Upper lobe of left lung (tissue), 4 donors: ENCODE results near the gene RBPJ.

Source experiments
- EP300 ChIP-seq, 4 donors: sonication (generic); formaldehyde crosslinking; IDR thresholded peaks; one replicate each; pipeline ENCODE4 v1.5.1; 2017; ENCODE audit warnings: antibody characterized with exemption in 4 of 4, control low read depth in 2 of 4
- POLR2A ChIP-seq, 4 donors: fragments of 450-650 bp; IDR thresholded peaks; one replicate each; pipeline ENCODE4 v1.5.1; 2016 to 2017; ENCODE audit warnings: antibody characterized with exemption in 4 of 4, mild to moderate bottlenecking in 2 of 4
- TF ChIP-seq, protein P1 (sequence below), 6 experiments: fragments of 450-650 bp in 4 of 6; fragments of 200-600 bp in 2 of 6; sonication (generic) in 2 of 6; IDR thresholded peaks; one replicate each; pipeline ENCODE4 v1.5.1; 2016 to 2019; ENCODE audit warnings: antibody characterized with exemption in 6 of 6

DNA sequence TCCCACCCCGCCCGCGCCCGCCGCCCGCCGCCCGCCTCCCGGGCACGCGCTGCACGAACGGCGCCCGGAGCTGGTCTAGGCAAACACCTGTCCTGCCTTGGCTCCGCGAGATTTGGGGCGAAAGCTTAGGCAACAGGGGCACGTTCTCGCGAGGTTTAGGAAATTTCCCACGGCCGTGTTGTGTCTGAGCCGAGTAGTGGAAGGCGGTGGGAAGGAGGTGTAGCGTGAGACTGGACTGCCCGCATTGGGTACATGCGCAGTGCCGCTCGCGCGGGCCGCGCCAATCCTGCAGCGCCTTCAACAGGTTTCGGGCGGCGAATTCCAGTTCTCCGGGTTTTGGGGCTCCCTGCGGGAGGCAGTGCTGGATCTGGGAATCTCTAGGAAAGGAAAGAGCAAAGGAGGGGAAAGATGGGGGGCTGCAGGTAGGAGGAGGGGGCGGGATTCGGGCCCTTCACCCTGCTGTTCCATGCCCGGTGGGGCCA is 1.3 kb upstream of the RBPJ start:
- TF ChIP-seq, protein P1, sequence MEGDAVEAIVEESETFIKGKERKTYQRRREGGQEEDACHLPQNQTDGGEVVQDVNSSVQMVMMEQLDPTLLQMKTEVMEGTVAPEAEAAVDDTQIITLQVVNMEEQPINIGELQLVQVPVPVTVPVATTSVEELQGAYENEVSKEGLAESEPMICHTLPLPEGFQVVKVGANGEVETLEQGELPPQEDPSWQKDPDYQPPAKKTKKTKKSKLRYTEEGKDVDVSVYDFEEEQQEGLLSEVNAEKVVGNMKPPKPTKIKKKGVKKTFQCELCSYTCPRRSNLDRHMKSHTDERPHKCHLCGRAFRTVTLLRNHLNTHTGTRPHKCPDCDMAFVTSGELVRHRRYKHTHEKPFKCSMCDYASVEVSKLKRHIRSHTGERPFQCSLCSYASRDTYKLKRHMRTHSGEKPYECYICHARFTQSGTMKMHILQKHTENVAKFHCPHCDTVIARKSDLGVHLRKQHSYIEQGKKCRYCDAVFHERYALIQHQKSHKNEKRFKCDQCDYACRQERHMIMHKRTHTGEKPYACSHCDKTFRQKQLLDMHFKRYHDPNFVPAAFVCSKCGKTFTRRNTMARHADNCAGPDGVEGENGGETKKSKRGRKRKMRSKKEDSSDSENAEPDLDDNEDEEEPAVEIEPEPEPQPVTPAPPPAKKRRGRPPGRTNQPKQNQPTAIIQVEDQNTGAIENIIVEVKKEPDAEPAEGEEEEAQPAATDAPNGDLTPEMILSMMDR (IDR thresholded peaks at IDR 0.05): peak in 4 of 6 experiments; percentile 7 to 31 (median 12)
- peak in 1 of 4 donors; percentile 25 for TF ChIP-seq POLR2A (IDR thresholded peaks at IDR 0.05)
- peak in 1 of 4 donors; percentile 41 for TF ChIP-seq EP300 (IDR thresholded peaks at IDR 0.05)
